RWPE2 (cell line): Measurements from ENCODE around the gene TUBB2B.

Source experiments
- ATAC-seq: fragments of 200-7000 bp; cut with Tn5 transposase; 3 replicates; pipeline ENCODE4 v1.9.1; 2021; ENCODE audit warnings: low read depth
- DNase-seq: peaks from one replicate; pipeline ENCODE4 v3.0.0-alpha.2; 2020; ENCODE audit warnings: low spot score
- H3K27ac ChIP-seq: fragments of 450-650 bp; 2 replicates; pipeline ENCODE4 v1.5.1; 2017; ENCODE audit warnings: mild to moderate bottlenecking; ENCODE audit not compliant: poor library complexity, severe bottlenecking
- H3K27me3 ChIP-seq: fragments of 250-450 bp; sonication (Bioruptor Pico); 2 replicates; pipeline ENCODE4 v1.5.1; 2021; ENCODE audit warnings: mild to moderate bottlenecking, moderate library complexity; ENCODE audit not compliant: insufficient read depth, poor library complexity, severe bottlenecking
- H3K36me3 ChIP-seq: fragments of 250-450 bp; sonication (Bioruptor Pico); 2 replicates; pipeline ENCODE4 v1.5.1; 2020; ENCODE audit warnings: low read depth, mild to moderate bottlenecking, moderate library complexity
- H3K4me1 ChIP-seq: fragments of 250-450 bp; sonication (Bioruptor Pico); 2 replicates; pipeline ENCODE4 v1.5.1; 2021; ENCODE audit warnings: mild to moderate bottlenecking, moderate library complexity; ENCODE audit not compliant: insufficient read depth, poor library complexity, severe bottlenecking
- H3K4me3 ChIP-seq: fragments of 250-450 bp; sonication (Bioruptor Pico); 2 replicates; pipeline ENCODE4 v1.5.1; 2021; ENCODE audit warnings: mild to moderate bottlenecking, moderate library complexity; ENCODE audit not compliant: severe bottlenecking
- H3K9me3 ChIP-seq: fragments of 250-450 bp; sonication (Bioruptor Pico); 2 replicates; pipeline ENCODE4 v1.5.1; 2021; ENCODE audit warnings: mild to moderate bottlenecking, moderate library complexity; ENCODE audit not compliant: severe bottlenecking
- CTCF ChIP-seq: fragments of 450-650 bp; IDR thresholded peaks from one replicate; pipeline ENCODE4 v1.5.1; 2017; ENCODE audit warnings: mild to moderate bottlenecking, moderate library complexity; ENCODE audit not compliant: poor library complexity, severe bottlenecking

TUBB2B gene

DNA sequence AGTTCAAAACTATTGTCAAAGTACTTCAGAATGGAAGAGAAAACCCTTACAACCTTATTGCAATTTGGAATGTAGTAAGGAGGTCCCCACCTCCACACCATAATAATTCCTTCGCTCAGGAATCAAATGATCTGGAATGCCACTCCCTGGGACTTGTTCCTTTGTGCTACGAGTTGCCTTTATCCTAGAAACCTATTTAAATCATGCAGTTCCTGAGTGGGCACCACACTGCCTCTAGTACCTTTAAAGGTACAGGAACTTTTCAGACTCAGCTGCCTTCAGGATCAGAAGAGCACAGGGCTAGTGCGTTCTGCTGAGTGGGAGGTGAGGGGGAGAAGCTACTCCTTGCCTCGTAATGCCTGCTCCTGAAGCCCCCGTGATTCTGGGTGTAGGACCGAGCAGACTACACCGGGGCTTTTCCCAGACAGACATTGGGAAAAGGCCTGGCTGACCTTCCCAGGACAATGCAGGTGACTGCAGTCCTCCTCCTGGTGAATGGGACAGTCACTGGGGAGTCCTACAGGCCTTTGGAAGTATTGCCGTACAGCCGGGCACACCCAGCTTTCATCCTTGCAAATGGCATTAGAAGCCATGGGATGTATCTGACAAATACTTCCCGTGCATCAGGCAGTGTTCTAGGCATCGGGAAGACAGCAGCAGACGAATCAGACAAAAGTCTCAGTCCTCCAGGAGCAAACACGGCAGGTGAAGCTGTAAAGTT is 11.8 kb upstream of the TUBB2B start:
- no peak for DNase-seq
- no peak for TF ChIP-seq CTCF
- Histone ChIP-seq H3K4me3 (no peak overlapping the region), H3K27ac (no peak overlapping the region), H3K9me3 (no peaks in the 10 kb centered on the region), H3K27me3 (no peaks in the 10 kb centered on the region), H3K36me3 (no peaks in the 10 kb centered on the region), H3K4me1 (no peaks in the 10 kb centered on the region)
- ATAC-seq, result 0 out of 3 replicates have a peak, but pooled peaks have one; percentile 41

DNA sequence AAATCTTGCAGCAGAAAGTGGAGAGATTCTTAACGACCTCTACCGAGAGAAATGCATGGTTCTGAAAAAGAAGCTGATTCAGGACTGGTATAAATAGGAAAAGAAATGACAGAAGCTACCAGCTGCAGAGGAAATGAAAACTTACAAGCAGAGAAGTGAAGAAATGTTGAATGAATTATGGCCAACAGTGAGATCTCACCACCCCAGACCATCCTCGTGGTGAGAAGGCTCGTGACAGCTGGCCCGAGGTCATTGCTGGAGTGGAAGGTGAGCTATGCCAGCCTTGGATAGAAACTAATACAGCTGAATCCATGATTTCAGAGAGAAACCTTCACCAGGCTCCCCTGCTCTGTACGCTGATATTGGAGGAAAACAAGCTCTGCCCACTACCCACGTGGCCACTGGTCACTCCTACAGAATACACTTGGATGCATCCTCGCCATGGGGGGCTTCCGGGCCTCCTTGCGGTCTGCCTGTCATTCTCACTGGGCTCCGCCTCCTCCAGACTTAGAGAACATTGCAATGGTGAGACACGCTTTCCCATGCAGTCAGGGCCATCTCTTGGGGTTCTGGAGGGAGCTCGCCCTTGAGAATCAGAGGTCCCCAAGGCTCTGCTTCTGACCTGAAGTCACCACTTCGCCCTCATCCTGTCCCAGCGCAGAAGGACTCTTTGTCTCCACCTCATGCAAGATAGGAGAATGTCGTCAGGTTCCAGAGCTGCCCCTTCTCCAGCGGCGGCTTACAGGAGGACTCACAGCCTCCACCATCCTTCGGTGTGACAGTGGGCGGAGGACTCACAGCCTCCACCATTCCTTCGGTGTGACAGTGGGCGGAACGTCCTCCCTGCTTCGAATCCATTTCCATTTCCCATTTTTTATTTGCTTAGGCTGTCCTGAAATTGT is 10.6 kb upstream of the TUBB2B start:
- Histone ChIP-seq H3K36me3 (no peaks in the 10 kb centered on the region), H3K4me1 (no peaks in the 10 kb centered on the region), H3K27me3 (no peaks in the 10 kb centered on the region), H3K27ac (no peak overlapping the region), H3K4me3 (no peak overlapping the region), H3K9me3 (no peaks in the 10 kb centered on the region)
- no peak for TF ChIP-seq CTCF
- DNase-seq (no peak), ATAC-seq (no peak)

DNA sequence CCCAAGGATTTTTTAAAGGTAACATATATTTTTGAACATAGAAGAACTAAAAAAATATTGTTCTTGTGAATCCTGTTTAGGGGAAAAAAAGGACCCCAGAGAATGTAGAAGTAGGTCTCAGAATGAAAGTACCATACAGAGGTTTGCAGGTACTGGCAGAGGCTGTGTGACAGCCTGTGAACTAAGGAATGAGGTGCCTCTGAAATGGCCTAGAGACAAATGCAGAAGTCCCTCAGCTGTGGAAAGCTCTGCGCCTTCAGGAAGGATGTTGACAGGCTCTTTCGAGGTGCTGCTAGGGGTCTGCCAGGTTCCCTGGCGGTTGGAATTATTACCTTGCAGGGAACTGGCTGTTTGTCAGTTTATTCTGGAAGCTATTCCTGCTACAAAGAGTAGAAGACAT is 8.6 kb upstream of the TUBB2B start:
- no peak overlapping the region for H3K4me3 ChIP-seq
- ATAC-seq (no peak), DNase-seq (no peak)
- no peak for TF ChIP-seq CTCF
- no peak overlapping the region for H3K27ac ChIP-seq
- no peaks in the 10 kb centered on the region for H3K27me3 ChIP-seq
- H3K36me3 ChIP-seq, result no peaks in the 10 kb centered on the region
- H3K9me3 ChIP-seq, result no peaks in the 10 kb centered on the region
- H3K4me1 ChIP-seq, result no peaks in the 10 kb centered on the region

GRCh38 chr6:3235486-3235885 is 8.0 kb upstream of the TUBB2B start:
- Histone ChIP-seq H3K27ac (no peak overlapping the region), H3K9me3 (no peaks in the 10 kb centered on the region), H3K36me3 (no peaks in the 10 kb centered on the region), H3K4me1 (no peaks in the 10 kb centered on the region), H3K27me3 (peaks cover 4% of the 10 kb centered on the region), H3K4me3 (no peak overlapping the region)
- no peak for DNase-seq
- TF ChIP-seq CTCF, result no peak
- ATAC-seq, result no peak
